WTC11 (cell line): Measurements from ENCODE around the gene GSDME. TPM values are rescaled to one million over a fixed set of nuclear protein-coding genes. Genes with fewer than 3 reads are reported as not detected.
"Not testable (repeated sequence)": the region's sequence is repeated elsewhere in the genome, so short reads cannot be mapped to it uniquely, and the experiment has no call there.

Experiments used
- ATAC-seq: fragments of 200-7000 bp; cut with Tn5 transposase; 2 replicates; pipeline ENCODE4 v1.10.0; 2021; ENCODE audit warnings: mild to moderate bottlenecking, moderate library complexity
- CTCF ChIA-PET: fragments of 300-600 bp; sonication (Branson Sonifier 250); formaldehyde crosslinking; loops from one replicate; lab custom pipeline; 2021; ENCODE audit warnings: antibody characterized with exemption; lab: Charles Lee
- POLR2A ChIA-PET: fragments of 350-600 bp; sonication (Branson Sonifier 250); formaldehyde crosslinking; loops from one replicate; lab custom pipeline; 2021; ENCODE audit warnings: antibody characterized with exemption; lab: Charles Lee
- DNase-seq: peaks from one replicate; pipeline ENCODE4 v3.0.0; 2021; ENCODE audit warnings: low spot score
- H3K27ac Mint-ChIP-seq: 2 replicates; pipeline ENCODE4 v1.8.0; 2021; ENCODE audit warnings: mixed read lengths
- H3K27me3 Mint-ChIP-seq: 2 replicates; pipeline ENCODE4 v1.8.0; 2021; ENCODE audit warnings: low read depth, mild to moderate bottlenecking, moderate library complexity, mixed read lengths
- H3K36me3 Mint-ChIP-seq: 2 replicates; pipeline ENCODE4 v1.8.0; 2021; ENCODE audit warnings: mixed read lengths
- H3K4me1 Mint-ChIP-seq: 2 replicates; pipeline ENCODE4 v1.8.0; 2022; ENCODE audit warnings: mixed read lengths
- H3K4me3 Mint-ChIP-seq: 2 replicates; pipeline ENCODE4 v1.8.0; 2021; ENCODE audit warnings: mild to moderate bottlenecking, moderate library complexity, mixed read lengths
- H3K9me3 Mint-ChIP-seq: 2 replicates; pipeline ENCODE4 v1.8.0; 2021; ENCODE audit warnings: mixed read lengths
- ATF6 ChIP-seq: sonication (generic); formaldehyde crosslinking; IDR thresholded peaks from 2 replicates; pipeline ENCODE4 v1.8.1; 2023; ENCODE audit warnings: mild to moderate bottlenecking, missing genetic modification reagents
- CBFB ChIP-seq: sonication (generic); formaldehyde crosslinking; IDR thresholded peaks from 2 replicates; pipeline ENCODE4 v1.8.1; 2022; ENCODE audit warnings: mild to moderate bottlenecking, low read depth, missing genetic modification reagents
- E2F1 ChIP-seq: sonication (generic); formaldehyde crosslinking; IDR thresholded peaks from 2 replicates; pipeline ENCODE4 v1.8.0; 2022; ENCODE audit warnings: mild to moderate bottlenecking, missing genetic modification reagents
- EMX1 ChIP-seq: fragments of 250-450 bp; sonication (Bioruptor Pico); IDR thresholded peaks from 2 replicates; pipeline ENCODE4 v1.8.0; 2021; ENCODE audit warnings: mild to moderate bottlenecking
- ESRRA ChIP-seq: sonication (generic); formaldehyde crosslinking; IDR thresholded peaks from 2 replicates; pipeline ENCODE4 v1.8.1; 2022; ENCODE audit warnings: mild to moderate bottlenecking, missing genetic modification reagents, borderline replicate concordance
- FOXP1 ChIP-seq: sonication (generic); formaldehyde crosslinking; IDR thresholded peaks from 2 replicates; pipeline ENCODE4 v1.8.0; 2022; ENCODE audit warnings: missing genetic modification reagents, mild to moderate bottlenecking, moderate library complexity, borderline replicate concordance
- GTF2I ChIP-seq: fragments of 250-450 bp; sonication (Bioruptor Pico); conservative IDR thresholded peaks from 2 replicates; pipeline ENCODE4 v1.4.0; 2021; ENCODE audit warnings: mild to moderate bottlenecking
- JAZF1 ChIP-seq: fragments of 250-450 bp; sonication (Bioruptor Pico); IDR thresholded peaks from 2 replicates; pipeline ENCODE4 v1.9.0; 2021; ENCODE audit warnings: moderate library complexity, mild to moderate bottlenecking, inconsistent platforms
- NFE2L1 ChIP-seq: sonication (generic); formaldehyde crosslinking; IDR thresholded peaks from 2 replicates; pipeline ENCODE4 v1.8.1; 2023; ENCODE audit warnings: missing genetic modification reagents
- NR1H2 ChIP-seq: sonication (generic); formaldehyde crosslinking; IDR thresholded peaks from 2 replicates; pipeline ENCODE4 v1.9.0; 2021; ENCODE audit warnings: mild to moderate bottlenecking, moderate library complexity, missing genetic modification reagents
- PRRX2 ChIP-seq: fragments of 250-450 bp; sonication (Bioruptor Pico); IDR thresholded peaks from 2 replicates; pipeline ENCODE4 v1.8.0; 2021; ENCODE audit warnings: mild to moderate bottlenecking
- RORB ChIP-seq: fragments of 250-450 bp; sonication (Bioruptor Pico); IDR thresholded peaks from 2 replicates; pipeline ENCODE4 v1.9.0; 2021; ENCODE audit warnings: mild to moderate bottlenecking
- SMAD3 ChIP-seq: sonication (generic); formaldehyde crosslinking; IDR thresholded peaks from 2 replicates; pipeline ENCODE4 v1.8.0; 2022; ENCODE audit warnings: missing genetic modification reagents, mild to moderate bottlenecking, borderline replicate concordance
- TP53 ChIP-seq: sonication (generic); formaldehyde crosslinking; IDR thresholded peaks from 2 replicates; pipeline ENCODE4 v1.8.1; 2023; ENCODE audit warnings: mild to moderate bottlenecking, missing genetic modification reagents
- ZNF281 ChIP-seq: sonication (generic); formaldehyde crosslinking; IDR thresholded peaks from 2 replicates; pipeline ENCODE4 v1.8.0; 2023; ENCODE audit warnings: mild to moderate bottlenecking, missing genetic modification reagents
- ZNF423 ChIP-seq: fragments of 250-450 bp; sonication (Bioruptor Pico); IDR thresholded peaks from 2 replicates; pipeline ENCODE4 v2.1.2; 2022; ENCODE audit warnings: mild to moderate bottlenecking, moderate library complexity
- ZNF425 ChIP-seq: fragments of 250-450 bp; sonication (Bioruptor Pico); conservative IDR thresholded peaks from 2 replicates; pipeline ENCODE4 v1.9.0; 2021; ENCODE audit warnings: mild to moderate bottlenecking
- ZNF532 ChIP-seq: fragments of 250-450 bp; sonication (Bioruptor Pico); IDR thresholded peaks from 2 replicates; pipeline ENCODE4 v1.9.0; 2021; ENCODE audit warnings: mild to moderate bottlenecking, borderline replicate concordance
- total RNA-seq: library from RNA; stranded (reverse); gene quantifications from 3 replicates; pipeline ENCODE4 v1.2.3, GENCODE V29; 2021
- TF ChIP-seq, protein P1 (sequence below): fragments of 250-450 bp; sonication (Bioruptor Pico); IDR thresholded peaks from 2 replicates; pipeline ENCODE4 v1.9.0; 2021; ENCODE audit warnings: mild to moderate bottlenecking

The GSDME gene
- total RNA-seq, 1 experiment from 2014 or later: 4.8 TPM

DNA sequence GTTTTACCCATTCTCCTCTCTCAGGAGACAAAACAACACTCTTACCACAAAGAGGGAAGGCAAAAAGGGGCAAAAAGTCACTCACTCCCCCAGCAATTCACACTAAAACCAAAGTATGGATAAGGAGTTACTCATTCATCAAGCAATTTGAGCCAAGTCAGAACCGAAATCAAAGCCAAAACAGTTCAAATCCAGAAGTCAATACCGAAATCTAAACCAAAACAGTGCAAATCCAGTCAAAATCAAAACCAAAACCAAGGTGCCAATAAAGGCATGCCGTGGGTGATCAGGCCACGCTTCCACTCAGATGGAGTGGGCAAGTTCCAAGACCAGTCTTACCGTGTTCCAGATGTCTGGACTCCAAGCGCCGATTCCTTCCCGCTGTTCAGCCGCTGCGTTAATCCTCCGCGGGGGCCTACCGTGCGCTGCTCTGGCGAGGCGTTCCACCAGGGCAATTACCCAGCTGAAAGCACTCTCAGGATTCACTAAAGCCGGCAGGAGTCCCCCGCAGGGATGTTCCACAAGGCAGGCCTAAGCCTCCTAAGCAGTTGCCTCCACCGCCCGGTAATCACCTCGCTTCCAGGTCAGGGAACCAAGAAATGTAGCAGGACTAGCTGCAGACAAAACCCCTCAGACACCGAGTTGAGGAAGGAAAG is 37.6 kb upstream of the GSDME start:
- DNase-seq, H3K36me3 Mint-ChIP-seq, H3K27me3 Mint-ChIP-seq, ATAC-seq, POLR2A ChIA-PET, H3K4me3 Mint-ChIP-seq, H3K9me3 Mint-ChIP-seq: not testable (repeated sequence)
- peaks cover 12% of the 10 kb centered on the region for H3K4me1 Mint-ChIP-seq
- peak overlapping the region; percentile 39; the same call in 1 of the 2 replicates for H3K27ac Mint-ChIP-seq
- CTCF ChIA-PET: interaction anchor here (0.9 to 2.1 kb wide), 3 partner anchors 17 to 25 kb away, joined by 3 to 8 read pairs (median 5); no protein-coding TSS in a partner anchor

DNA sequence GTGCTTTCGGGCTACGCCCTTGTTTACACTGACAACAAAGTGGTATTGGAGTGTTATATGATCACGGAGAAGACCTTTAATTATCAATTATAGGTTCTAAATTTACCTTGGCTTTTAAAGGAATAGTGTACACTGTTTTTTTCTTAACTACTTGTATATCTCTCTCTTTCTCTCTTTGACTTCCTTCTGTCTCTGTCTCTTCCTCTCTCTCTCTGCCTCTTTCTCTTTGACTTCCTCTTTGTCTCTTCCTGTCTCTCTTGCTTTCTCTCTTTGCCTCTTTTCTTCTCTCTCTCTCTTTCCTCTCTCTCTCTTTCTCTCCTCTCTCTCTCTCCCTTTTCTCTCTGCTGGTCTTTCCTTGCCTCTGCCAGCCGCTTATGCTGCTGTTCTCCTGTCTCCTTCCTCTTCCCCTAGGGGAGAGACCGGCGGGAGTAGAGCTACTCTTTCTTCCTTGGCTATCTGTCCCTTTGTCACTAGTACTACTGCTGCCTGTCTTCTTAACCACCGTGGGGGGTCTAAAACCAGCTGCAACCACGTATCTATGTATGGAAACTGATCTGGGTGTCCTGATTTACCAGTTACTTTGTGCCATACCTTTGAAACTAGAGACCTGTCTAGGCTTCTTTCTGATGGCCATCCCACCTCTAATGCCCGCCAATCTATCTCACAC is 36.9 kb upstream of the GSDME start:
- Mint-ChIP-seq H3K4me1 (peaks cover 12% of the 10 kb centered on the region), H3K27me3 (no peaks in the 10 kb centered on the region; the same call in 1 of the 2 replicates), H3K27ac (no peak overlapping the region), H3K9me3 (peaks cover 16% of the 10 kb centered on the region), H3K4me3 (no peak overlapping the region), H3K36me3 (peaks cover 10% of the 10 kb centered on the region)
- CTCF ChIA-PET: interaction anchor here (2.1 kb wide), 1 partner anchor 18 kb away, joined by 5 read pairs; no protein-coding TSS in a partner anchor
- ATAC-seq (no peak; the same call in 1 of the 2 replicates), DNase-seq (no peak)
- TF ChIP-seq TP53 (no peak), ZNF423 (CRISPR knock-in tag) (no peak), GTF2I (CRISPR knock-in tag) (no peak), RORB (CRISPR knock-in tag) (no peak), ZNF281 (CRISPR knock-in tag) (no peak), FOXP1 (no peak), ESRRA (no peak), CBFB (CRISPR knock-in tag) (no peak), NR1H2 (no peak), SMAD3 (CRISPR knock-in tag) (no peak), PRRX2 (CRISPR knock-in tag) (no peak), ZNF532 (CRISPR knock-in tag) (no peak), EMX1 (CRISPR knock-in tag) (no peak), JAZF1 (CRISPR knock-in tag) (no peak), ATF6 (no peak), E2F1 (CRISPR knock-in tag) (no peak), NFE2L1 (no peak), ZNF425 (CRISPR knock-in tag) (no peak)
- TF ChIP-seq, protein P1, sequence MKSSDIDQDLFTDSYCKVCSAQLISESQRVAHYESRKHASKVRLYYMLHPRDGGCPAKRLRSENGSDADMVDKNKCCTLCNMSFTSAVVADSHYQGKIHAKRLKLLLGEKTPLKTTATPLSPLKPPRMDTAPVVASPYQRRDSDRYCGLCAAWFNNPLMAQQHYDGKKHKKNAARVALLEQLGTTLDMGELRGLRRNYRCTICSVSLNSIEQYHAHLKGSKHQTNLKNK: no peak
- POLR2A ChIA-PET: interaction anchor here (0.7 kb wide), 1 partner anchor 31 kb away, joined by 4 read pairs; no protein-coding TSS in a partner anchor
